GM21381 (cell line): ENCODE results near the gene PRSS37.

ENCODE experiments used
- ATAC-seq: cut with Tn5 transposase; IDR thresholded peaks from one replicate; pipeline ENCODE4 v1.9.1; 2021; ENCODE audit warnings: mild to moderate bottlenecking, moderate library complexity; ENCODE audit not compliant: unreplicated experiment

PRSS37 gene

DNA sequence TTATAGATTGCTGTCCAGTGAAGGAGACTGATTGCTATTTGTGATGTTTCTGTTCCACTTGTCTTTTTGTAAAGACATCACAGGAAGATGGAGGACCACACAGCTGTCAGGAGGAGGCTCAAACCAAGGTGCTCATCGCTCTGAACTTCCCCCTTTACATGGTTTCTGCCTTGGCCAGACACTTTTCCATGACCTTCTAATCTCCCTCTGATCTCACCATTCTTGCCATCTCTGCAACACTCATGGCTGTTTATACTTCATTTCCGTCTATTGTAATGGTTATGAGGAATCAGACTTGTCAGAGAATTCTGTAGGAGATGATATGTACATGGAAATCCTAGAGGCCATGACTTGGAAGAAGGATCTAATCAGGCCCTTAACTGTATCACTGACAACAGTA lies 53.0 kb downstream of the PRSS37 start:
- ATAC-seq, result no peak
